ENCODE data around the gene RAPH1. TPM values are rescaled to one million over a fixed set of nuclear protein-coding genes. Genes with fewer than 3 reads are reported as not detected.
"Not testable (repeated sequence)": the region's sequence is repeated elsewhere in the genome, so short reads cannot be mapped to it uniquely, and the experiment has no call there.

RAPH1 gene
- total and polyA plus RNA-seq, 4 donors, result 7.2 to 62.7 (median 35.1) TPM

- Histone ChIP-seq H3K36me3 (ENCODE audit: control insufficient read depth in 4 of 4, insufficient read depth in 4 of 4, low read length in 4 of 4) (no peaks in the 10 kb centered on the region), H3K4me1 (ENCODE audit: control insufficient read depth in 5 of 5, insufficient read depth in 5 of 5, low read length in 5 of 5) (peaks cover 0 to 25% (median 3%) of the 10 kb centered on the region in 5 donors), H3K9ac (ENCODE audit: insufficient read depth in 1 of 2, low read length in 2 of 2) (peak overlapping the region; percentile 7 to 92), H3K27me3 (ENCODE audit: control insufficient read depth in 3 of 3, insufficient read depth in 3 of 3, low read length in 2 of 3) (no peaks in the 10 kb centered on the region), H3K4me3 (peak overlapping the region; percentile 70), H3K9me3 (ENCODE audit: control insufficient read depth in 4 of 4, insufficient read depth in 3 of 4, low read length in 3 of 4) (no peaks in the 10 kb centered on the region), H3K27ac (ENCODE audit: low read depth in 1 of 2, low read length in 1 of 2) (peak overlapping the region in 1 of 2 donors; percentile 12)
- WGBS, 2 donors, result 20 to 33% methylated on average over 7 of the region's 7 CpGs
- no peak for TF ChIP-seq CTCF (IDR thresholded peaks at IDR 0.05; ENCODE audit: control extremely low read depth, extremely low read depth)
- DNase-seq, result peak in 2 of 3 donors; percentile 66 to 71
- no peak for ATAC-seq (ENCODE audit: insufficient read depth, low FRiP score)
Measured at GRCh38 chr2:203532957-203533658, 2.0 kb downstream of the RAPH1 start.

DNA sequence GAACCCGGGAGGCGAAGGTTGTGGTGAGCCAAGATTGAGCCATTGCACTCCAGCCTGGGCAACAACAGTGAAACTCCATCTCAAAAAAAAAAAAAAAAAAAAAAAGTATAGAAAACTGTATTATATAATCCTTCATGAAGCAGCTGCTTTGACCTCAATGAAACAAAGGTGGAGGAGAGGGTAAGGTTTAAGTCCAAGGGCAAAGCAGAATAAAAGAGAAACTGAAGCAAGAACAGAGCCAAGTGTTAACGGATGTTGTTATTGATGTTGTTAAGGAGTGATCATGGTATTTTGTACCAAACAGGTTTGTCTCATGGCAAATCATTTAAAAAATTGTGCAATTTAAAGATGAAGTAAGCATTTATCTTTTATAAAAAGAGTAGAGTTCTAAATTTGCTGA, 7.4 kb downstream of the RAPH1 start:
- Histone ChIP-seq H3K36me3 (ENCODE audit: control insufficient read depth in 4 of 4, insufficient read depth in 4 of 4, low read length in 4 of 4) (no peaks in the 10 kb centered on the region), H3K4me1 (ENCODE audit: control insufficient read depth in 5 of 5, insufficient read depth in 5 of 5, low read length in 5 of 5) (peaks cover 0 to 7% (median 0%) of the 10 kb centered on the region in 5 donors), H3K27me3 (ENCODE audit: control insufficient read depth in 3 of 3, insufficient read depth in 3 of 3, low read length in 2 of 3) (no peaks in the 10 kb centered on the region), H3K27ac (ENCODE audit: low read depth in 1 of 2, low read length in 1 of 2) (no peak overlapping the region), H3K9ac (ENCODE audit: insufficient read depth in 1 of 2, low read length in 2 of 2) (no peak overlapping the region), H3K9me3 (ENCODE audit: control insufficient read depth in 4 of 4, insufficient read depth in 3 of 4, low read length in 3 of 4) (no peaks in the 10 kb centered on the region), H3K4me3 (no peak overlapping the region)
- no peak for TF ChIP-seq CTCF (IDR thresholded peaks at IDR 0.05; ENCODE audit: control extremely low read depth, extremely low read depth)
- no peak for DNase-seq
- 90 to 94% methylated on average over 3 of the region's 3 CpGs for WGBS, 2 donors
- no peak for ATAC-seq (ENCODE audit: insufficient read depth, low FRiP score)

DNA sequence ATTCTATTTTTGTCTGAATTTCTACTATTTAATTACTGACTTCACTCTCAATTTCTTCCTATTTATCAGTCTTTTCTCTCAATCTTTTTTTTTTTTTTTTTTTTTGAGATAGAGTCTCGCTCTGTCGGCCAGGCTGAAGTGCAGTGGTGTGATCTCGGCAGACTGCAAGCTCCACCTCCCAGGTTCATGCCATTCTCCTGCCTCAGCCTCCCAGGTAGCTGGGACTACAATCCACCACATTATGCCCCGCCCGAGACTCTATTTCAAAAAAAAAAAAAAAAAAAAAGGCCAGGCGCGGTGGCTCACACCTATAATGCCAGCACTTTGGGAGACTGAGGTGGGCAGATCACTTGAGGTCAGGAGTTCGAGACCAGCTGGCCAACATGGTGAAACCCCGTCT, 21.8 kb downstream of the RAPH1 start:
- H3K27me3 ChIP-seq (ENCODE audit: control insufficient read depth in 3 of 3, insufficient read depth in 3 of 3, low read length in 2 of 3); H3K9ac ChIP-seq (ENCODE audit: insufficient read depth in 1 of 2, low read length in 2 of 2); H3K27ac ChIP-seq (ENCODE audit: low read depth in 1 of 2, low read length in 1 of 2); DNase-seq; H3K36me3 ChIP-seq (ENCODE audit: control insufficient read depth in 4 of 4, insufficient read depth in 4 of 4, low read length in 4 of 4); H3K4me1 ChIP-seq (ENCODE audit: control insufficient read depth in 5 of 5, insufficient read depth in 5 of 5, low read length in 5 of 5); H3K9me3 ChIP-seq (ENCODE audit: control insufficient read depth in 4 of 4, insufficient read depth in 3 of 4, low read length in 3 of 4); H3K4me3 ChIP-seq; ATAC-seq (ENCODE audit: insufficient read depth, low FRiP score): not testable (repeated sequence)
- WGBS, 2 donors, result 94 to 97% methylated on average over 9 of the region's 9 CpGs

GRCh38 chr2:203510941-203511305, 24.2 kb downstream of the RAPH1 start:
- Histone ChIP-seq H3K4me1 (ENCODE audit: control insufficient read depth in 5 of 5, insufficient read depth in 5 of 5, low read length in 5 of 5) (peaks cover 0 to 2% (median 0%) of the 10 kb centered on the region in 5 donors), H3K9me3 (ENCODE audit: control insufficient read depth in 4 of 4, insufficient read depth in 3 of 4, low read length in 3 of 4) (no peaks in the 10 kb centered on the region), H3K9ac (ENCODE audit: insufficient read depth in 1 of 2, low read length in 2 of 2) (no peak overlapping the region), H3K27ac (ENCODE audit: low read depth in 1 of 2, low read length in 1 of 2) (no peak overlapping the region), H3K27me3 (ENCODE audit: control insufficient read depth in 3 of 3, insufficient read depth in 3 of 3, low read length in 2 of 3) (no peaks in the 10 kb centered on the region), H3K36me3 (ENCODE audit: control insufficient read depth in 4 of 4, insufficient read depth in 4 of 4, low read length in 4 of 4) (no peaks in the 10 kb centered on the region), H3K4me3 (no peak overlapping the region)
- DNase-seq (no peak), ATAC-seq (ENCODE audit: insufficient read depth, low FRiP score) (no peak)
- WGBS, 2 donors, result 68 to 86% methylated on average over 1 of the region's 1 CpG
- TF ChIP-seq CTCF (IDR thresholded peaks at IDR 0.05; ENCODE audit: control extremely low read depth, extremely low read depth), result no peak
